A673 (cell line): ENCODE data around the gene MYRIP.

Source experiments
- EZH2 ChIP-seq: fragments of 200-600 bp; sonication (generic); IDR thresholded peaks from 2 replicates; pipeline ENCODE4 v1.6.1; 2017; ENCODE audit warnings: borderline replicate concordance, low read depth, mild to moderate bottlenecking, mixed read lengths, antibody characterized with exemption, low read length; ENCODE audit not compliant: poor library complexity, severe bottlenecking
- TF ChIP-seq, protein P1 (sequence below): fragments of 300-800, 200-600 bp; sonication (generic); conservative IDR thresholded peaks from 2 replicates; pipeline ENCODE4 v1.5.1; 2017; ENCODE audit warnings: low read depth, mild to moderate bottlenecking, antibody characterized with exemption, low read length, moderate library complexity, mixed read lengths

DNA sequence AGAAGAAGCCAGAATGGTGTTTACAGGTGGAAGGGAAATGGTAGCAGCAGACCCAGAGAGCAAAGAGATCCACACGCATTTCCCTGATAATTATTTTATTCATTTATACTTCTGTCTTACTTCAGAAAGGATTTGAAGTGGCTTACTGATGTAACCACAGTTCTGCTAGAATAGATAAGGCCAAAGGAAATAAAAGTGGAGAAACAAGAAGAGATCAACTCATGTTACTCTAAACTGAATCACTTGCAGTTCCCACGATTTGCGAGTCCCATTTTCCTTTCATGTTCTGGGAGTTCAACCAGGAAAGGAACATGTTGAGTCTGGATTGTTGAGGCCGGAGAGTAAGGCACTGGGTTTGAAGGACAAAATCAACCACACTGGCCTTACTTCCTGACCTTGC, 151.8 kb downstream of the MYRIP start:
- TF ChIP-seq, protein P1, sequence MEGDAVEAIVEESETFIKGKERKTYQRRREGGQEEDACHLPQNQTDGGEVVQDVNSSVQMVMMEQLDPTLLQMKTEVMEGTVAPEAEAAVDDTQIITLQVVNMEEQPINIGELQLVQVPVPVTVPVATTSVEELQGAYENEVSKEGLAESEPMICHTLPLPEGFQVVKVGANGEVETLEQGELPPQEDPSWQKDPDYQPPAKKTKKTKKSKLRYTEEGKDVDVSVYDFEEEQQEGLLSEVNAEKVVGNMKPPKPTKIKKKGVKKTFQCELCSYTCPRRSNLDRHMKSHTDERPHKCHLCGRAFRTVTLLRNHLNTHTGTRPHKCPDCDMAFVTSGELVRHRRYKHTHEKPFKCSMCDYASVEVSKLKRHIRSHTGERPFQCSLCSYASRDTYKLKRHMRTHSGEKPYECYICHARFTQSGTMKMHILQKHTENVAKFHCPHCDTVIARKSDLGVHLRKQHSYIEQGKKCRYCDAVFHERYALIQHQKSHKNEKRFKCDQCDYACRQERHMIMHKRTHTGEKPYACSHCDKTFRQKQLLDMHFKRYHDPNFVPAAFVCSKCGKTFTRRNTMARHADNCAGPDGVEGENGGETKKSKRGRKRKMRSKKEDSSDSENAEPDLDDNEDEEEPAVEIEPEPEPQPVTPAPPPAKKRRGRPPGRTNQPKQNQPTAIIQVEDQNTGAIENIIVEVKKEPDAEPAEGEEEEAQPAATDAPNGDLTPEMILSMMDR: no peak
- TF ChIP-seq EZH2: no peak
